COR-L47 (cell line): ENCODE data around the gene TMEM45A.

Source experiments
- DNase-seq: peaks from one replicate; lab custom pipeline; 2025; lab: John Stamatoyannopoulos, UW

Gene TMEM45A

DNA sequence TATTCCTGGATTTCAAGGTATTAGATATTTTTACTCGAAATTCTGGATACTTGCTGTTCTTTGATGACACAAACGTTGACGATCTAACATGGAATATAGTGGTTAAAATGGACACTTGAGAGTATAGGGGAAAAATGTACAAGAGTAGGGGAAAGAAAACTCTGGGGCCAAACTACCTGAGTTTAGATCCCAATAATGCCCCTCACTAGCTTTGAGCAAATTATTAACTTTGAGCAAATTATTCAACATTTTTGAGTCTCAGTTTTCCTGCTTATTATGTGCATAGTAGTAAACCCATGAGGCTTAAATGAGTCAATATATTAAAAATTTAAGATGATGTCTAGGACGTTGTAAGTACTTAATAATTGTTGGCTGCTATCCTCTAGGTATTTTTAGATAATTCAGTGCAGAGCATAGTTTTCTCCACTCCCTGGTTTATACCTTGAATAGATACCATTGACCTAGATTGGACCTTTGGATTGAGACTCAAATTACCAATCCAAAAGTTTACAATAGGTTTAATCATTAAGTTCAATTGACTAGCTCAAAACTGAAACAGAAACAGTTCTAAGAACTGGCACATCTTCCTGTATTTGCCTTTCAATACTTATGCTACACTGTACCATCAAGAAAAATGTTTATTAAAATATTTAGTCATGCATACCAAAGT lies 121.4 kb downstream of the TMEM45A start:
- DNase-seq = no peak

DNA sequence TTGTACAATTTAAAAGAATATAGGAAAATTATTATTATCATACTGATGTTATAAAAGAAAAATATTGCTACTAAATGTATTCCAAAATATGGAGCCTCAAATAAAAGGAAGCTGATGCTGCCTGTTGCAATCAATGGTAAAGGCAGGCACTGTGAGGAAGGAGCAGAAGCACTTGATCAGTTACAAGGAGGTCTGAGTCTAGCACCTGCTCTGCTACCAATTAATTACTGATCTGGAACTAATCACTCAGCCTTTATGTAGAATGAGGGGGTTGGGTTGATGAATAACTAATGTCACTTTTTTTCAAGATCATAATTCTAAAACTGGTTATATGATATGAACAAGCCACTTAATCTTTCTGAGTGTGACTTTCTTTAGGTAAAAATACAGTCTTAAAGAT lies 122.5 kb downstream of the TMEM45A start:
- DNase-seq = no peak

DNA sequence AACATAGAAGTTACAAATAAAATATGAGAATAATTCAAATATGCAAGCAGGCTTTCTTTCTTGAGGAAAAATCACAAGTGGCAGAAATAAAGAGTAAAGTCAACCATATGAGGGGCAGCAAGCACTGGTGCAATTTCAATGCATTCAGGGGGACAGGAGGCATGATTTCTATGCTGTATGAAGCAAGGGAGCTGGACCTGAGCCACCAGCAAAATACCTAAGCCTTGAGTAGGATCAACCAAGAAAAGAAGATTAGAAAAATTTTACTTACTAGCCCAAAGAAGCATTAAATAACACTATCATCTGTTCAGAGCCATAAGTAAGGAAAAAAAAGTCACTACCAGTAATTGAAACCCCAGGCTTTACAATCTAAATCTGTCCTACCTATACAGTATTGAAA lies 123.3 kb downstream of the TMEM45A start:
- no peak for DNase-seq

DNA sequence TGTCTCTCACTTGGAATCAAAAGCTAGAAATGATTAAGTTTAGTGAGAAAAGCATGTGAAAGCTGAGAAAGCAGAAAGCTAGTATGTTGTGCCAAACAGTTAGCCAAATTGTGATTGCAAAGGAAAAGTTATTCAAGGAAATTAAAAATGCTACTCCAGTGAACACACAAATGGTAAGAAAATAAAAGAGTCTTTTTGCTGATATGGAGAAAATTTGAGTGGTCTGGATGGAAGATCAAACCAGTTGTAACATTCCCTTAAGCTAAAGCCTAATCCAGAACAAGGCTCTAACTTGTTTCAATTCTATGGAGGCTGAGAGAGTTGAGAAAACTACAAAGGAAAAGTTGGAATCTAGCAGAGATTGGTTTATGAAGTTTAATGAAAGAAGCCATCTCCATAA lies 128.8 kb downstream of the TMEM45A start:
- no peak for DNase-seq
